K562 (cell line): Measurements from ENCODE around the gene NTSR1. TPM values are rescaled to one million over a fixed set of nuclear protein-coding genes. Genes with fewer than 3 reads are reported as not detected.

Experiments
- ADNP ChIP-seq: fragments of 200-800 bp; sonication (Bioruptor generic); IDR thresholded peaks from 2 replicates; pipeline ENCODE4 v1.6.1; 2016; ENCODE audit warnings: missing genetic modification characterization, missing compliant biosample characterization
- ATF7 ChIP-seq: fragments of 450-650 bp; IDR thresholded peaks from 2 replicates; pipeline ENCODE4 v1.7.1; 2014; ENCODE audit warnings: mild to moderate bottlenecking, moderate library complexity
- CAMTA2 ChIP-seq: fragments of 250-450 bp; sonication (Bioruptor Pico); conservative IDR thresholded peaks from 2 replicates; pipeline ENCODE4 v1.5.1; 2022
- CBX8 ChIP-seq: fragments of 200-600 bp; sonication (generic); IDR thresholded peaks from 2 replicates; pipeline ENCODE4 v1.6.1; 2012; ENCODE audit warnings: borderline replicate concordance, mixed run types, low read depth, mild to moderate bottlenecking, moderate library complexity, mixed read lengths, low read length, control low read depth, inconsistent platforms; ENCODE audit not compliant: poor library complexity, severe bottlenecking; ENCODE audit errors: extremely low read depth
- HMBOX1 ChIP-seq: sonication (generic); IDR thresholded peaks from 2 replicates; pipeline ENCODE4 v1.6.1; 2016
- ID3 ChIP-seq, 2 experiments: fragments of 250-450 bp in 1 of 2; fragments of 450-650 bp in 1 of 2; sonication (Bioruptor Pico) in 1 of 2; IDR thresholded peaks; 2 replicates each; pipeline versions ENCODE4 v1.6.1 to v1.8.0; 2016 to 2021; ENCODE audit warnings: mild to moderate bottlenecking in 2 of 2, moderate library complexity in 2 of 2, missing compliant biosample characterization in 1 of 2, missing genetic modification characterization in 1 of 2
- MEF2A ChIP-seq: IDR thresholded peaks from 2 replicates; pipeline ENCODE4 v1.6.1; 2011; ENCODE audit warnings: low read depth, mild to moderate bottlenecking, low read length, moderate library complexity; ENCODE audit not compliant: control insufficient read depth
- NR2C1 ChIP-seq, 2 experiments: fragments of 450-650 bp; IDR thresholded peaks; 2 replicates each; pipeline ENCODE4 v1.6.1; 2017; ENCODE audit warnings: mild to moderate bottlenecking in 2 of 2, antibody characterized with exemption in 1 of 2, inconsistent platforms in 1 of 2, missing compliant biosample characterization in 1 of 2, missing genetic modification characterization in 1 of 2
- RBM22 ChIP-seq: fragments of 200-400 bp; formaldehyde crosslinking; IDR thresholded peaks from 2 replicates; pipeline ENCODE4 v1.6.1; 2018; ENCODE audit warnings: low read length, low read depth; ENCODE audit not compliant: poor library complexity, severe bottlenecking
- SRSF1 ChIP-seq: fragments of 200-400 bp; formaldehyde crosslinking; IDR thresholded peaks from 2 replicates; pipeline ENCODE4 v1.6.1; 2017; ENCODE audit warnings: mild to moderate bottlenecking, low read depth, low read length, moderate library complexity
- ZNF253 ChIP-seq: fragments of 250-450 bp; sonication (Bioruptor Pico); conservative IDR thresholded peaks from 2 replicates; pipeline ENCODE4 v1.6.1; 2021; ENCODE audit warnings: mild to moderate bottlenecking
- ZNF354B ChIP-seq: fragments of 250-450 bp; sonication (Bioruptor Pico); IDR thresholded peaks from 2 replicates; pipeline ENCODE4 v1.4.0; 2020
- ZNF507 ChIP-seq: conservative IDR thresholded peaks from 2 replicates; pipeline ENCODE4 v1.6.1; 2017; ENCODE audit warnings: missing genetic modification characterization, missing compliant biosample characterization
- polyA plus RNA-seq, 8 experiments: library from polyadenylated mRNA; depleted of rRNA in 4 of 8; stranded (reverse) in 5 of 8; unstranded in 3 of 8; fragments of >200 nt; fragmentation: Nextera tagmentation in 2 of 8; fragmentation: Illumina TruSeq in 1 of 8; extraction: Ambion mirVana in 2 of 8; extraction: Trizol in 1 of 8; gene quantifications; 2 replicates each; pipeline versions ENCODE4 v1.2.1 to v1.2.3, GENCODE V29; 2011 to 2014; ENCODE audit warnings: inconsistent platforms in 1 of 8, missing spikeins in 1 of 8
- total RNA-seq, 7 experiments: library from RNA; depleted of rRNA in 6 of 7; stranded (reverse); fragments of >200 nt in 6 of 7; fragmentation: Illumina TruSeq in 2 of 7; extraction: Trizol in 2 of 7; gene quantifications; 2 replicates each; pipeline versions ENCODE4 v1.2.1 to v1.2.3, GENCODE V29; 2011 to 2021; ENCODE audit warnings: low replicate concordance in 1 of 7
- TF ChIP-seq, protein P1 (sequence below): sonication (generic); formaldehyde crosslinking; IDR thresholded peaks from 2 replicates; pipeline ENCODE4 v1.8.1; 2023; ENCODE audit warnings: missing genetic modification reagents, mild to moderate bottlenecking, borderline replicate concordance
- TF ChIP-seq, protein P2 (sequence below): fragments of 250-450 bp; sonication (Bioruptor Pico); IDR thresholded peaks from 2 replicates; pipeline ENCODE4 v1.4.0; 2020; ENCODE audit warnings: mild to moderate bottlenecking, moderate library complexity

Gene NTSR1
- total and polyA plus RNA-seq, 9 of the 15 experiments (the other 6 are each of a cell fraction or from before 2014, with no cell fraction given): 0.04 to 0.40 (median 0.13) TPM; not detected in 3

- TF ChIP-seq CAMTA2 (CRISPR knock-in tag): no peak
- no peak; the same call in 1 of the 2 replicates for TF ChIP-seq ATF7
- no peak for TF ChIP-seq RBM22
- TF ChIP-seq ZNF354B (CRISPR knock-in tag): no peak
- no peak for TF ChIP-seq CBX8
- TF ChIP-seq ZNF507 (tag): no peak
- TF ChIP-seq, protein P1, sequence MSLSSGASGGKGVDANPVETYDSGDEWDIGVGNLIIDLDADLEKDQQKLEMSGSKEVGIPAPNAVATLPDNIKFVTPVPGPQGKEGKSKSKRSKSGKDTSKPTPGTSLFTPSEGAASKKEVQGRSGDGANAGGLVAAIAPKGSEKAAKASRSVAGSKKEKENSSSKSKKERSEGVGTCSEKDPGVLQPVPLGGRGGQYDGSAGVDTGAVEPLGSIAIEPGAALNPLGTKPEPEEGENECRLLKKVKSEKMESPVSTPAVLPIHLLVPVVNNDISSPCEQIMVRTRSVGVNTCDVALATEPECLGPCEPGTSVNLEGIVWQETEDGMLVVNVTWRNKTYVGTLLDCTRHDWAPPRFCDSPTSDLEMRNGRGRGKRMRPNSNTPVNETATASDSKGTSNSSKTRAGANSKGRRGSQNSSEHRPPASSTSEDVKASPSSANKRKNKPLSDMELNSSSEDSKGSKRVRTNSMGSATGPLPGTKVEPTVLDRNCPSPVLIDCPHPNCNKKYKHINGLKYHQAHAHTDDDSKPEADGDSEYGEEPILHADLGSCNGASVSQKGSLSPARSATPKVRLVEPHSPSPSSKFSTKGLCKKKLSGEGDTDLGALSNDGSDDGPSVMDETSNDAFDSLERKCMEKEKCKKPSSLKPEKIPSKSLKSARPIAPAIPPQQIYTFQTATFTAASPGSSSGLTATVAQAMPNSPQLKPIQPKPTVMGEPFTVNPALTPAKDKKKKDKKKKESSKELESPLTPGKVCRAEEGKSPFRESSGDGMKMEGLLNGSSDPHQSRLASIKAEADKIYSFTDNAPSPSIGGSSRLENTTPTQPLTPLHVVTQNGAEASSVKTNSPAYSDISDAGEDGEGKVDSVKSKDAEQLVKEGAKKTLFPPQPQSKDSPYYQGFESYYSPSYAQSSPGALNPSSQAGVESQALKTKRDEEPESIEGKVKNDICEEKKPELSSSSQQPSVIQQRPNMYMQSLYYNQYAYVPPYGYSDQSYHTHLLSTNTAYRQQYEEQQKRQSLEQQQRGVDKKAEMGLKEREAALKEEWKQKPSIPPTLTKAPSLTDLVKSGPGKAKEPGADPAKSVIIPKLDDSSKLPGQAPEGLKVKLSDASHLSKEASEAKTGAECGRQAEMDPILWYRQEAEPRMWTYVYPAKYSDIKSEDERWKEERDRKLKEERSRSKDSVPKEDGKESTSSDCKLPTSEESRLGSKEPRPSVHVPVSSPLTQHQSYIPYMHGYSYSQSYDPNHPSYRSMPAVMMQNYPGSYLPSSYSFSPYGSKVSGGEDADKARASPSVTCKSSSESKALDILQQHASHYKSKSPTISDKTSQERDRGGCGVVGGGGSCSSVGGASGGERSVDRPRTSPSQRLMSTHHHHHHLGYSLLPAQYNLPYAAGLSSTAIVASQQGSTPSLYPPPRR (CRISPR knock-in tag): no peak
- TF ChIP-seq HMBOX1: no peak
- no peak for TF ChIP-seq NR2C1 (IDR thresholded peaks at IDR 0.05)
- TF ChIP-seq NR2C1 (tag; IDR thresholded peaks at IDR 0.05): no peak
- peak; percentile 98 for TF ChIP-seq ADNP (tag)
- no peak for TF ChIP-seq SRSF1
- no peak for TF ChIP-seq MEF2A
- TF ChIP-seq ID3 (CRISPR knock-in tag; IDR thresholded peaks at IDR 0.05): no peak
- no peak for TF ChIP-seq ID3 (tag; IDR thresholded peaks at IDR 0.05)
- TF ChIP-seq, protein P2, sequence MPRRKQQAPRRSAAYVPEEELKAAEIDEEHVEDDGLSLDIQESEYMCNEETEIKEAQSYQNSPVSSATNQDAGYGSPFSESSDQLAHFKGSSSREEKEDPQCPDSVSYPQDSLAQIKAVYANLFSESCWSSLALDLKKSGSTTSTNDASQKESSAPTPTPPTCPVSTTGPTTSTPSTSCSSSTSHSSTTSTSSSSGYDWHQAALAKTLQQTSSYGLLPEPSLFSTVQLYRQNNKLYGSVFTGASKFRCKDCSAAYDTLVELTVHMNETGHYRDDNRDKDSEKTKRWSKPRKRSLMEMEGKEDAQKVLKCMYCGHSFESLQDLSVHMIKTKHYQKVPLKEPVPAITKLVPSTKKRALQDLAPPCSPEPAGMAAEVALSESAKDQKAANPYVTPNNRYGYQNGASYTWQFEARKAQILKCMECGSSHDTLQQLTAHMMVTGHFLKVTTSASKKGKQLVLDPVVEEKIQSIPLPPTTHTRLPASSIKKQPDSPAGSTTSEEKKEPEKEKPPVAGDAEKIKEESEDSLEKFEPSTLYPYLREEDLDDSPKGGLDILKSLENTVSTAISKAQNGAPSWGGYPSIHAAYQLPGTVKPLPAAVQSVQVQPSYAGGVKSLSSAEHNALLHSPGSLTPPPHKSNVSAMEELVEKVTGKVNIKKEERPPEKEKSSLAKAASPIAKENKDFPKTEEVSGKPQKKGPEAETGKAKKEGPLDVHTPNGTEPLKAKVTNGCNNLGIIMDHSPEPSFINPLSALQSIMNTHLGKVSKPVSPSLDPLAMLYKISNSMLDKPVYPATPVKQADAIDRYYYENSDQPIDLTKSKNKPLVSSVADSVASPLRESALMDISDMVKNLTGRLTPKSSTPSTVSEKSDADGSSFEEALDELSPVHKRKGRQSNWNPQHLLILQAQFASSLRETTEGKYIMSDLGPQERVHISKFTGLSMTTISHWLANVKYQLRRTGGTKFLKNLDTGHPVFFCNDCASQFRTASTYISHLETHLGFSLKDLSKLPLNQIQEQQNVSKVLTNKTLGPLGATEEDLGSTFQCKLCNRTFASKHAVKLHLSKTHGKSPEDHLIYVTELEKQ: no peak
- no peak for TF ChIP-seq ZNF253 (CRISPR knock-in tag)
These were observed 86.6 kb downstream of the NTSR1 start (continued) for GRCh38 chr20:62795023-62795761.
